RWPE2 (cell line): ENCODE measurements around the gene ELAPOR2.
A peak's percentile ranks its signal among the peaks of the same experiment; 100 is the strongest.

Experiments used
- ATAC-seq: fragments of 200-7000 bp; cut with Tn5 transposase; 3 replicates; pipeline ENCODE4 v1.9.1; 2021; ENCODE audit warnings: low read depth
- DNase-seq: peaks from one replicate; pipeline ENCODE4 v3.0.0-alpha.2; 2020; ENCODE audit warnings: low spot score
- H3K27ac ChIP-seq: fragments of 450-650 bp; 2 replicates; pipeline ENCODE4 v1.5.1; 2017; ENCODE audit warnings: mild to moderate bottlenecking; ENCODE audit not compliant: poor library complexity, severe bottlenecking
- H3K27me3 ChIP-seq: fragments of 250-450 bp; sonication (Bioruptor Pico); 2 replicates; pipeline ENCODE4 v1.5.1; 2021; ENCODE audit warnings: mild to moderate bottlenecking, moderate library complexity; ENCODE audit not compliant: insufficient read depth, poor library complexity, severe bottlenecking
- H3K36me3 ChIP-seq: fragments of 250-450 bp; sonication (Bioruptor Pico); 2 replicates; pipeline ENCODE4 v1.5.1; 2020; ENCODE audit warnings: low read depth, mild to moderate bottlenecking, moderate library complexity
- H3K4me1 ChIP-seq: fragments of 250-450 bp; sonication (Bioruptor Pico); 2 replicates; pipeline ENCODE4 v1.5.1; 2021; ENCODE audit warnings: mild to moderate bottlenecking, moderate library complexity; ENCODE audit not compliant: insufficient read depth, poor library complexity, severe bottlenecking
- H3K4me3 ChIP-seq: fragments of 250-450 bp; sonication (Bioruptor Pico); 2 replicates; pipeline ENCODE4 v1.5.1; 2021; ENCODE audit warnings: mild to moderate bottlenecking, moderate library complexity; ENCODE audit not compliant: severe bottlenecking
- H3K9me3 ChIP-seq: fragments of 250-450 bp; sonication (Bioruptor Pico); 2 replicates; pipeline ENCODE4 v1.5.1; 2021; ENCODE audit warnings: mild to moderate bottlenecking, moderate library complexity; ENCODE audit not compliant: severe bottlenecking
- TF ChIP-seq, protein P1 (sequence below): fragments of 450-650 bp; IDR thresholded peaks from one replicate; pipeline ENCODE4 v1.5.1; 2017; ENCODE audit warnings: mild to moderate bottlenecking, moderate library complexity; ENCODE audit not compliant: poor library complexity, severe bottlenecking

ELAPOR2 gene

DNA sequence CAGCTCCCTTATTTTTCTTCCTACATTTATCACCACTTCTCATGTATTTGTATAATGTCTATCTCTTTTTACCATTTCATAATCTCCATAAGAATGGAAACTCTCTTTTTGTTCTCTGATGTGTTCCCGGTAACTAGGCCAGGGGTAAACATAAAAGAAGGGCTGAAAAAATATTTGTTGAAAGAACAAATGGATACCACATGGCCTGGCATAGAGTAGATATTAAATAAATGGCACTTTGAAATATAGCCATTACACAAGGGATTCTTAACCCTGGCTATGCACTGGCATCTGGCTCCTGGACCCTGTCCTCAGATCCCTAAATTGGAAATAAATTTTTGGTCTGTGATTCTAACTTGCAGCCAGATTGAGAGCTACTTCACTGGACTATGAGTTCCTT is 30.4 kb downstream of the ELAPOR2 start:
- TF ChIP-seq, protein P1, sequence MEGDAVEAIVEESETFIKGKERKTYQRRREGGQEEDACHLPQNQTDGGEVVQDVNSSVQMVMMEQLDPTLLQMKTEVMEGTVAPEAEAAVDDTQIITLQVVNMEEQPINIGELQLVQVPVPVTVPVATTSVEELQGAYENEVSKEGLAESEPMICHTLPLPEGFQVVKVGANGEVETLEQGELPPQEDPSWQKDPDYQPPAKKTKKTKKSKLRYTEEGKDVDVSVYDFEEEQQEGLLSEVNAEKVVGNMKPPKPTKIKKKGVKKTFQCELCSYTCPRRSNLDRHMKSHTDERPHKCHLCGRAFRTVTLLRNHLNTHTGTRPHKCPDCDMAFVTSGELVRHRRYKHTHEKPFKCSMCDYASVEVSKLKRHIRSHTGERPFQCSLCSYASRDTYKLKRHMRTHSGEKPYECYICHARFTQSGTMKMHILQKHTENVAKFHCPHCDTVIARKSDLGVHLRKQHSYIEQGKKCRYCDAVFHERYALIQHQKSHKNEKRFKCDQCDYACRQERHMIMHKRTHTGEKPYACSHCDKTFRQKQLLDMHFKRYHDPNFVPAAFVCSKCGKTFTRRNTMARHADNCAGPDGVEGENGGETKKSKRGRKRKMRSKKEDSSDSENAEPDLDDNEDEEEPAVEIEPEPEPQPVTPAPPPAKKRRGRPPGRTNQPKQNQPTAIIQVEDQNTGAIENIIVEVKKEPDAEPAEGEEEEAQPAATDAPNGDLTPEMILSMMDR = no peak
- ATAC-seq = no peak

DNA sequence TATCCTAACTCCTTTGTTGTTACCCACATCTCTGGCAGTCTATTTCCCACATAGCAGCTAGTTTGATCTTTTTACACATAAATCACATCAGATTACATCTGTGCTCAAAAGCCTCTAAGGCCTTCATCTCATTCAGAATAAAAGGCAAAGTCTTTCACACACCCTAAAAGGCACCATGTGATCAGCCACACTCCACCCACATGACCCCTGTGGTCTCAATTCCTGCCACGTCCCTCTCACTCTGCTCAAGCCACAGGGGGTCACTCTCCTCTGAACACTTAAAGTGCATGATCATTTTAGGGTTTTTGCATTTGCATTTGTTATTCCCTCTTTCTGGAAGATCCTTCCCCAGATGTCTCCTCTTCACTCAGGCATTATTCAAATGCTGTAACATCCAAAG is 30.8 kb downstream of the ELAPOR2 start:
- Histone ChIP-seq H3K9me3 (no peaks in the 10 kb centered on the region), H3K27me3 (no peaks in the 10 kb centered on the region), H3K36me3 (no peaks in the 10 kb centered on the region), H3K4me1 (no peaks in the 10 kb centered on the region), H3K4me3 (no peak overlapping the region), H3K27ac (no peak overlapping the region)
- ATAC-seq = no peak
- TF ChIP-seq, protein P1 = no peak
- no peak for DNase-seq

More for the DNA sequence above, 30.4 kb downstream of the ELAPOR2 start:
- H3K27ac ChIP-seq = no peak overlapping the region
- H3K27me3 ChIP-seq = no peaks in the 10 kb centered on the region
- H3K9me3 ChIP-seq = no peaks in the 10 kb centered on the region
- no peak overlapping the region for H3K4me3 ChIP-seq
- H3K36me3 ChIP-seq = no peaks in the 10 kb centered on the region
- no peaks in the 10 kb centered on the region for H3K4me1 ChIP-seq
- DNase-seq = no peak

- Histone ChIP-seq H3K4me3 (no peak overlapping the region), H3K27me3 (no peaks in the 10 kb centered on the region), H3K4me1 (no peaks in the 10 kb centered on the region), H3K27ac (no peak overlapping the region), H3K9me3 (no peaks in the 10 kb centered on the region), H3K36me3 (no peaks in the 10 kb centered on the region)
- ATAC-seq (no peak), DNase-seq (no peak)
- TF ChIP-seq, protein P1 = no peak
Measured at GRCh38 chr7:87027900-87028299, 31.6 kb downstream of the ELAPOR2 start.

DNA sequence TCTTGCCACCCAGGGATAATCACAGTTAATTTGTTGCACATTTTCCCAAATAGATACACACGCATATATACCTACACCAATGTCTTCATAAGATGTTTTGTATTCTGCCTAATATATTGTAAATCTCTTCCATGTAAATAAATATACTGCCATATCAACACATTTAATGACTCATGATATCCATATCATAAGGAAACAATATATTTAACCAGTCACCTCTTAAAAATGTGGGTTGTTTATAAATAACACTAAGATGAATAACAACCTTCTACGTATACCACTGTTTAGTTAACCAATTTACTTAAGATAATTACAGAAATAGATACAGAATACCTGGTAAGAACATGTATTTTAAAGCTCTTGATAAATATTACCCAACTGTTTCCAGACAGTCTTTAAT is 38.2 kb downstream of the ELAPOR2 start:
- peaks cover 20% of the 10 kb centered on the region for H3K4me1 ChIP-seq
- DNase-seq (no peak), ATAC-seq (peak; percentile 58; the same call in 2 of the 3 replicates)
- TF ChIP-seq, protein P1 = no peak
- H3K27me3 ChIP-seq = no peaks in the 10 kb centered on the region
- H3K27ac ChIP-seq = no peak overlapping the region
- H3K36me3 ChIP-seq = no peaks in the 10 kb centered on the region
- H3K9me3 ChIP-seq = no peaks in the 10 kb centered on the region
- H3K4me3 ChIP-seq = no peak overlapping the region

GRCh38 chr7:87016606-87017005 is 42.8 kb downstream of the ELAPOR2 start:
- Histone ChIP-seq H3K9me3 (no peaks in the 10 kb centered on the region), H3K4me3 (no peak overlapping the region), H3K36me3 (no peaks in the 10 kb centered on the region), H3K27ac (no peak overlapping the region), H3K4me1 (peaks cover 19% of the 10 kb centered on the region), H3K27me3 (no peaks in the 10 kb centered on the region)
- TF ChIP-seq, protein P1 = no peak
- no peak for DNase-seq
- no peak for ATAC-seq
